Stimulated activated CD4-positive, alpha-beta T cell treated with anti-CD3 and anti-CD28 coated beads, Interleukin-1b, Interleukin-23, amount 100 ng/mL, for 48 hours (primary cell): ENCODE measurements around the gene GADD45GIP1.
A peak's percentile ranks its signal among the peaks of the same experiment; 100 is the strongest.
"Not testable (repeated sequence)": the region's sequence is repeated elsewhere in the genome, so short reads cannot be mapped to it uniquely, and the experiment has no call there.

Experiments used
- DNase-seq: peaks from one replicate; pipeline ENCODE4 v3.0.0-alpha.2; 2020

GADD45GIP1 gene

DNA sequence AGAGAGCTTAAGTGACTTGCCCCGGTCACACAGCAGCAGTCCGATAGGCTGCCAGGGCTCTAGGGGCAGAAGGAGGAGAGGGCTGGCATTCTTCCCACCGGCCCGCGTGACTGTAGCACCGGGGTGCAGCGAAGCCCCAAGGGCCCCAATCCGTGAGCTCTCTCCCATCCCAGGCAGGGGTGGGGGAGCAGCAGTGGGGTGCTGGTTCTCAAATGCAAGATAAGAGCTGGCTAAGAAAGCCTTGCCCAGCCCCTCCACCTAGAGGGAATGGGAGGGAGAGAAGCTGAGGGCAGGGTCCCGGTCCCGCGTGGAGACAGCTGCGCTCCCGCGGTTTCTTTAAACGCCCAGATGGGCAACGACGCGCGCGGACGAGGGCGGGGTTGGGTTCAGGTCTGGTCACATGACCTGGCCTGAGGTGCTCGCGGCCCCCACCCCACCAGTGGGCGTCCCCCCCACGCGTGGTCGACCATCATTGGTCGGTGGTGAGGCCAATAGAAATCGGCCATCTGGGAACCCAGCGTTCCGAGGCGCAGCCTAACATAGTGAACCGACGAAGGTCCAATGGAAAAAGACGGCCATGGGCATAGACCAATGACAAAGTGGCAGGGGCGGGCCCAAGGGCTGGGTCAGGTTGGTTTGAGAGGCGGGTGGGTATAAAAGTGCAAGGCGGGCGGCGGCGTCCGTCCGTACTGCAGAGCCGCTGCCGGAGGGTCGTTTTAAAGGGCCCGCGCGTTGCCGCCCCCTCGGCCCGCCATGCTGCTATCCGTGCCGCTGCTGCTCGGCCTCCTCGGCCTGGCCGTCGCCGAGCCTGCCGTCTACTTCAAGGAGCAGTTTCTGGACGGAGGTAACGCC is 18.9 kb downstream of the GADD45GIP1 start, which contains the start of gene CALR:
TSS of gene CALR (plus strand) at position 683 of the 852 bp plus-strand sequence. CDS start at position 754, 71 bp downstream.
- peak; percentile 100 for DNase-seq

DNA sequence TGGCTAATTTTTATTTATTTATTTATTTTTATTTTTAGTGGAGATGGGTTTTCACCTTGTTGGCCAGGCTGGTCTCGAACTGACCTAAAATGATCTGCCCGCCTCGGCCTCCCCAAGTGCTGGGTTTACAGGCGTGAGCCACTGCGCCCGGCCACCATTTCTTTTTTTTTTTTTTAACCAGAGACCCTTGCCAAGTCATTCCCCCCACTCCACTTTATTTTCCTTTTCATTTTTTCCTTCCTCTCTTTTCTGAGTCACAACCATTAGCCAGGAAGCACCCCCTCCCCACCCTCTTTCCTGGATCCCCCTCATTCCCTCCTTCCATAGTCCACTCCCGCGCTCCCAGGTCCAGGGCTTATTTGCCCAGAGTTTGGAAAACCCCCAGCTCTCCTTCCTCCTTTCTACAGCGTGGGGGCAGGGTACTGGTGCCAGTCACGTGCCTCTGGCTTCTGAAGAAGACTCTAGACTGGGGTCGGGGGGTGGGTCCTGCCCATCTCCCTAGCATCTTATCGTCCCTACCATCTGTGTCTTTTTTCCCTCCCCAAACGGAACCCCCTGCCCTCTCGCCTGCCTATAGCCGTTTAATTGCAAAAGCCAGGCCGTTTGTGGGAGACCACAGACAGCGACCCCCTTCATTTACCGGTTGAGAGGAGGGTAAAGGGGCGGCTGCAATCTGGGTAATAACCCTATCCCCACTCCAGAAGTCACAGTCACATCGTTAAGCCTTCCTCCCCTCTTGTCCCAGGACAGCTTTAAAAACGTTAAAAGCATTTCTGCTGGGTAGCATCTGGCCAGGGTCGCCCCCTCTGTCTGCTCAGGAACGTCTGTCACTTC is 19.7 kb downstream of the GADD45GIP1 start:
- no peak for DNase-seq

DNA sequence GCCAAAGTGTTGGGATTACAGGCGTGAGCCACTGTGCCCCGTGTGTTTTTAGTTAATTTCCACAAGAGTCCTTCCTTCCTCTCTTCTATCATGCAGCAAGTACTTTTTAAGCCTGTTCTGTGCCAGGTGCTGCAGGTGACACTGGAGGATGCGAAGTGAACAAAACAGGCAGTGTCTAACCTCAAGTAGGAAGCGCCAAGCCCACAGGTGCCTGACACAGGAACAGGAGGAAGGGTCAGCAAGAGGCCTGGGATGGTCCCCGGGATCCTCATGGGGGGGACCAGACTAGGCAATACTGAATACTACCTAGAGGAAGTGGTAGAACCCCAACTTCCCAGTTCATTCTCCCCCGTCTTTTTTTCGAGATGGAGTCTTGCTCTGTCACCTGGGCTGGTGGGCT is 20.4 kb downstream of the GADD45GIP1 start:
- DNase-seq: no peak

DNA sequence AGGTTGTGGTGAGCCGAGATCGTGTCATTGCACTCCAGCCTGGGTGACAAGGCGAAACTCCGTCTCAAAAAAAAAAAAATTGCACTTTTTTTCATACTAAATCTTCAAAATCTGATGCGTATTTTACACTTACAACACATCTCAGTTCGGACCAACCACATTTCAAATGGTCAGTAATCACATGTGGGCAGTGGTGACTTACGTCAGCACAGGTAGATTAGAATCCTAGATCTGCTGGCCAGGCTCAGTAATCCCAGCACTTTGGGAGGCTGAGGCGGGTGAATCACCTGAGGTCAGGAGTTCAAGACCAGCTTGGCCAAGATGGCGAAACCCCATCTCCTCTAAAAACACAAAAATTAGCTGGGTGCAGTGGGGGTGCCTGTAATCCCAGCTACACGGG is 22.0 kb downstream of the GADD45GIP1 start:
- no peak for DNase-seq

DNA sequence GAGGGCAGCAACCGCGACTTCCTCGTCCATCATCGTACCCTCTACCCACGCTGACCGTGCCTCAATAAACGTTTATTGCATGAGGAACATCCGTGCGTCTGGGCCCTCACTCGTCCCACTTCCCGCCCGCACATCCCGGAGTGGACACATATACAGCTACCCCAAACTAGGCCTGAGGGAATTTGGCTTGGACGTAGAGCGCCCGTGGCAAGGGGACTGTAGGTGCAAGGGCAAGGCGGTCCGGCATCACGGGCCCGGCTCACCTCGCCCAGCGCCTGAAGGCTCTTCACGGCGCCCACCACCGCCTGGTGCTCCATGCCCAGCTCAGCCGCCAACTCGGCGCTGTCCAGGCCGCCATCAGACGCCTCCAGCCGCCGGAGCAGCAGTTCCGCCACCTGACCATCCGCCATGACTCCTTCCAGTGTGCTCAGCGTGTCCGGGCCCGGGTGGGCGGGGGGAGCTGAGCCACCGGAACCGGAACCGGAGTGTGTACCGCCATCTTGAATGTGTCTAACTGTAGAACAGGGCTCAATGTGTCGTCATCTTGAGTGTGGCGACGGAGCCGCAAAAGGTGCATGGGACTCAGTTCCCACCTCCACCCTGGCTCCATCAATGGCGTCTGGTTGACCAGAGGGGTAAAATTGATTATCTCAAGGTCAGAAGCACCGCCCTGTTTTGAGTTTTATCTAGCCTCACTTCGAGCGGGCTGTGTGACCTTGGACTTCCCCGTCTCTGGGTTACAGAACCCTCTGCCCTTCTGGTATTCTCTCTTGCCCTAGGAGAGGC is 23.5 kb downstream of the GADD45GIP1 start, which contains the start of gene FARSA:
TSS of gene FARSA (minus strand) at position 425 of the 786 bp plus-strand sequence. CDS start at position 410, 15 bp downstream.
- DNase-seq: peak; percentile 92

DNA sequence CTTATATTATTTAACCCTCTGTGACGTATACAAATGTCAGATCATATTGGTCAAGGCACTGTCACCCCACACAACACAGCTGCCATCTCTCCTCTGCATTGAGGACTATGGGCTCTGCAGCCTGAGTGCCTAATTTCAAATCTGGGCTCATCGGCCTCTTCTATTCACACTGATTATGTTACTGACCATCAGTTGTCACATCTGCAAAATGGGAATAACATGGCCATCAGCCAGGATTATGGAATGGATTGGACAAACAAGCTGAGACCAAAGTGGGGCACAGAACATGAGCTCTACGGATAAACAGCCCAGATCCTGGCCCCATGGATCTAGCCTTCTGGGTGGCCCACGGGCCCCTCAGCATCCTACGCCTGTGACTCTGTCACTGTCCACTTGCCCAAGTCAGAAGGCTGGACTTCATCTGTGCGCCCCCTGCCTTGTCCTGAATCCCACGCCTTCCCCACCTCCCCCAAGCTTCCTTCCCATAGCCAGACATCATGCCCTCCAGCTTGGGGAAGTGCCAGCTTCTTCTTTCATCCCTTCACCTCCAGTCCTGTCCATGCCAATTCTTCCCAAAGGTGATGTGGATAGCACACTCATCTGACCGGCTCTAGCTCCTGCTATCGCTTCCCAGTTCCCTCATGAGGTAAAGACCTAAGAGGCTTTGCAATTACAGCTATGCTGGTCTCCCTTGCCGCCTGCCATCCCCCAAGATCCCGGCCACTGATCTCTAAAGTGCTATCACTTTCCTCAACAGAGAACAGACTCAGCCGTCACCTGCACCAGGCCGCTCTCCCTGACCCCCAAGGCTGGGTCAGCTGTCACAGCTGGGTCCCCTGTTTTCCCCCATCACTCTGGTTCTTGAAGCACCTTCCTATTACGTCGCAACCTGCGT is 24.4 kb downstream of the GADD45GIP1 start:
- no peak for DNase-seq

DNA sequence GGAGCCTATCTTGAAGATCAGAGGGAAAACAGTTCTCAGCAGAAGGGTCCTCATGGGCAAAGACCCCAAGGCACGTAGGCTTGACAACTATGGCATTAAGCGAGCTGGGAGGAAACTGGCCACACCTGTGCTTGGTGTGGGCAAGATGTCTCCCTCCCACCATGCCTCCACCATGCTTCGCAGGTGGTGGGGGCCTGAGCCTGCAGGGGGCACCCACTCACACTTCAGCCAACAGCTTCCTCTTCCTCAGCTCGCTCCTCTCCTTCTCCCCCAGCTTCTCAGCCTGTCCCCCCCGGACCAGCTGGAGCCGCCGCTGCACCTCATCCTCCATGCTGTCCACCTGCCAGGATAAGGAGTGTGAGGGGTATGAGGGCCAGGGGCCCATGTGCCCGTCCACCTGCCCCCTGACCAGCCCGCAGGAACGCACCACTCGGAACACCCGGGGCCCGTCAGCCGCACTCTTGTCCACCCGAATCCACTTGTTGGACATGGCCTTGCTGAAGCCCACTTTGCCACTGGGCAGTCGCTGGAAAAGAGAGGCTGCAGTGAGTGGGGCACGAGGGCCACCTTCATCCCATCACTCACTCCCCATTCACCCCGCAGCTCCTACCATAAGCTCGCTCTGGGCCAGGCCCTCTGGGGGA is 26.9 kb downstream of the GADD45GIP1 start:
- no peak for DNase-seq

DNA sequence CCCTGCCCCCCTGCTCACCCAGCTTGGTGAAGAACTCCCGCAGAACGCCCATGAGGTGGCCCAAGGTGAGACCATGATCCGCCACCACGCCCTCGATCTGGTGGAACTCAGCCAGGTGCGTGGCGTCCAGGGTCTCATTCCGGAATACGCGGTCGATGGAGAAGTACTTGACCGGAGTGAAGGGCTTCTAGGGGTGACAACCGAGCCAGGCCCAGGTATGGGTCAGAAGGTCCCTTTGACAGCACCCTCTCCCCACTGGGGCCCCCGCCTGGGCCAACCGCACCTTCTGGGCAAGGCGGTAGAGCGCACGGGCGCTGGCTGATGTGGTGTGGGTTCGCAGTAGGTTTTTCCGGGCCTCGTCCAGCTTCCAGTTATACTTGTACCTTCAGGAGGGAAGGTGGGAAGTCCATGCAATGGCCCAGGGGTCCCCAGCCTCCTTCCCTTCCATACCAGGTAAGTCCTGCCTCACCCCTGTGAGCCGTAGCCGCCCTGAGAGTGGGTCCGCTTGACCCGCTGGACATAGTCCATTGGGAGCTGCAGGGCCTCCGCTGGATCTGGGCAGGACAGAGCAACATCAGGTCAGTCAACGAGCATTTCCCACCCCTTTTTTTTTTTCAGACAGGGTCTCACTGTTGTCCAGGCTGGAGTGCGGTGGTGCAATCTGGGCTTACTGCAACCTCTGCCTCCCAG is 32.3 kb downstream of the GADD45GIP1 start:
- DNase-seq: no peak

DNA sequence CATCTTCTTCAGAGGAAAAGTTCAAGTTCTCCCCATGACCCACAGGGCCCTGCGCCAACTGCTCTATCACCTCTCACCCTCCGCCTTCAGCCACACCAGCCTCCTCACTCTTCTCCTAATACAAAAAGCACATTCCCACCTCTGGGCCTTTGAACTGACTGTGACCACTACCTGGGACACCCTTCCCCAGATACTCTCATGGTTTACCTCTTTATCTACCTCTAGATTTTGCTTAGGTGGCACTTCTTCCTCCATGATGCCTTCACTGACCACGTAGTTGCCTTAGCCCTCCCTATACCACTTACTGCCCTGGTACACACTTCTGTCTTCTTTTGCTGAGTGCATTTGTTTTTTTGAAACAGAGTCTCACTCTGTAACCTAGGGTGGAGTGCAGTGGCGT is 34.1 kb downstream of the GADD45GIP1 start:
- no peak for DNase-seq

DNA sequence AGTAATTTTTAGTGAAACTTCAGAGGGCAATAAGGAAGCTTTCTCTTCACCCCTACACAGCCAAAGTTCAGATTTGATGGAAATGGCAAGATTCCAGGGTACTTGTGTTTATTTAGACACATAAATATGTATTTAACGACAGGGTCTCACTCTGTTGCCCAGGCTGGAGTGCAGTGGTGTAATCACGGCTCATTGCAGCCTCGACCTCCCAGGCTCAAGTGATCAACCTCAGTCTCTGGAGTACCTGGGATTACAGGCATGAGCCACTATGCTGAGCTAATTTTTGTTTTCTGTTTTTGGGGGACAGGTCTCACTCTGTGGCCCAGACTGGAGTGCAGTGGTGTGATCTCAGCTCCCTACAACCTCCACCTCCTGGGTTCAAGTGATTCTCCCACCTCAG is 36.0 kb downstream of the GADD45GIP1 start:
- no peak for DNase-seq

DNA sequence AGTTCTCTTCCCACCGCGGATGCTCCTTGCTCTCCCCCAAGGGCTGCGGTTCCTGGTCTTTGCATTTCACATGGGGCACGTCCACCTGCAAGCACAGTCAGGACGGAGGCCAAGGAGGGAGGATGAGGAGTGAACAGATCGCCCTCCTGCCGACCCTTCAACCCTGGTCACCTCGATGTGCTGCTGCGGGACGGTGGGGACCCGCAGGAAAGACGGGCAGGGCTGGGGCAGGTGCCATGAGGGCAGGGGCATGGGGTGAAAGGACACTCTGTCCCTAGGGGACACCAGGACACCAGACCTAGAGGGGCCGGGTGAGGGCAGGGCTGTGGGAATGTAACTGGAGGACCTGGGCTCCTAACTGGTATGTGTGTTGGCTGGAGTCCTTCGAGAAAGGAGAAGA is 38.8 kb downstream of the GADD45GIP1 start:
- DNase-seq: no peak

DNA sequence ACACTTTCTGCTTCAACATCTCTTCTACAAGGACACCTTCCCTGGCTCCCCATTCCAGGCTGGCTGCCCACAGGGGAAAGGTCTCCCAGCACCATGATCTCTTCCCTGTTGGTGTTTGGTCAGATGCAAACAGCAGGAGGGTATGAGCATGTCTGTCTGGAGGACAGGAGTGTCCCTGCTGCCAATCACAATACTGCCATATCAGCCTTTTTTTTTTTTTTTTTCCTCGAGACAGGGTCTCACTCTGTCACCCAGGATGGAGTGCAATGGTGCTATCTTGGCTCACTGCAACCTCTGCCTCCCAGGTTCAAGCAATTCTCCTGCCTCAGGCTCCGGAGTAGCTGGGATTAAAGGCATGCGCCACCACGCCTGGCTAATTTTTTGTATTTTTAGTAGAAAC is 41.2 kb downstream of the GADD45GIP1 start:
- not testable (repeated sequence) for DNase-seq

DNA sequence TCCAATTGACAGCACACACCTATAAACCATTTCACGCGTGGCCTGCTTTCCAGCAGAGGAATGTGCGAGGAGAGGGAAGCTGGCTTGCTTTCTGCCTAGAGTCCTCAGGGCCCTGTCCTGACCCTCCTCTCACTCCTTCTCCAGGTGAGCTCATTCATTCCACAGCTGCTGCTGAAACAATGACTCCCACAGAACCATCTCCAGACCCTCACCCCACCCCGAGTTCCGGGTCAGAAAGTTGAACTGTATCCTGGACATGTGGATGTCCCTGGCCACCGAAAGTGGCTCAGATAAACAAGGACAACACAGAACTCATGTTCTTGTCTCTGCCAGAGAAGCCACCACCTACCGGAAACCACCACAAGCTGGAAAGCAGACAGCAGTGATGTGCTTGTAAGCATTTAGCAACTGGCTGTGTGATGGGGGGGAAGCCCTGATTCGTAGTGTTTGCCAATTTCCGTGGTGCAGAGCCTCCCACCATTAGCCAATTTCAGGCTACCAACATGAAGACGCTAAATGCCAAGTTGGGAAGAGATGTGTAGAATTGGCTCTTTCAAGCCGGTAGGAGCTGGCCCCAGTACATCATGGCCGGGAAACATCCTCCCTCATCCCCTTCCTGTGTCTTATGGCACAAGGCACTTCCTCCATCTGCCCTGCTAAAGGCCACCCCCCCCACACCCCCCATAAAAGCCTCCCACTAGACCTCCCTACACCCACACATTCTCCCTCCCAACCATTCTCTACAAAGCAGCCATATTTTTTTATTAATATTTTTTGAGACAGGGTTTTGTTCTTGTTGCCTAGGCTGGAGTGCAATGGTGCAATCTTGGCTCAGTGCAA is 43.0 kb downstream of the GADD45GIP1 start:
- DNase-seq: peak; percentile 51

DNA sequence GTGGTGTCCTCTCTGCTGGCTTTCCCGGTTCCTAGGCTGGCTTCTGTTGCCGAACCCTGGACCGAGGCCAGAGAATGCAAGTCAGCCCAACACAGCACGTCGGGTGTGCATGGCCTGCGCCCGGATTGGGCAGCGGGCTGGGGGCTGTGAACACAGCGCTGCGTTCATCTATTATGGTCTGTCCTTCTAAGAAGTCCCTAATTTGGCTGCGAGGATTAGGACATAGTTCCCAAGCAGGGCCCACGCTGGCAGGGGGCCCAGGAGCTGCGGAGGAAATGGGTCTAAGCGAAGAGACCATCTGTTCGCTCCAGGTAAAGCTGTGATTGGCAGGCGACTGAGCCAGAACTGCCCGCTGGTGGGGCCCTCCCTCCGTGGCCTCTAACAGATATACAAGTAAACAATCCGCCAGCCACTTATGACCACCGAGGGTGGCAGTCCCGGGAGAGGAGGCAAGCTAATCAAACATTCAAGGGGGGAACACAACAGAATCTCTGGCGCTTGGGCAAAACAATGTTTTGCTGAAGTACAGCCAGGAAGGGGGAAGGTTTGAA is 43.9 kb downstream of the GADD45GIP1 start:
- DNase-seq: no peak

DNA sequence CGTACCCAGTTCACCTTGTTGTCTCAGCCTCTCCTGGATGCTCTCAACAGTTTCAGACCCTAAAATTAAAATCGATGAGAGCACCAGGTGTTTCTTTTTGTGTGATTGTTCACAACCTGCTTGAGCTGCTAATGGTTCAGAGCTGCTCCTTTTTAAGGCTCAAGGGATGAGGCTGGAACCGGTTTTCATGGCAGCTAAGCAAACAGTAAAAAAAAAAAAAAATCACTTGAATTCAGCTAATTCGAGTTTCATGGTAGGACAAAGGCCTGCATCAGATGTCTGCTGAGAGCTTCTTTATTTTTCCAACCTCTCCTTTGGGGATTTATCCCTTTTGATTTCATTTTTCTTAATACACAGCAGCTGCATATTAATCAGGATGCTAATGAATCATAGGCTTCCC is 44.5 kb downstream of the GADD45GIP1 start:
- DNase-seq: no peak

DNA sequence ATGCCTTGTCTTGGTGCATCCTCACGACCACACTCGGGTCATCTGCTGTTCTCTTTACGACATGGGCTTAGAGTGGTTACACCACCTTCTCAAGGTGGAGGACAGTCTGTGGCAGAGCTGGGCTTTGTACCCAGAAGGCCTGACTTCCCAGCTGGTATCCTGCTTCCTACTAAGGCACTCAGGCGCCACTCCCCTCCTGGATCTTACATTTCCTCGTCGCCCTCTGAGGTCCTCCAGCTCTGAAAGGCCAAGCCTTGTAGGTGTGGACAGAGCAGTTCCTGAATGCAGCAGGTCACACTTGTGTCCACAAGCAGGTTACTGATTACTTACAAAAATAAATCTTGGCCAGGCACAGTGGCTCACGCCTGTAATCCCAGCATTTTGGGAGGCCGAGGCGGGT is 49.9 kb downstream of the GADD45GIP1 start:
- no peak for DNase-seq
